IPS-15b (cell line): ENCODE measurements around the gene ABCC9.

Experiments
- H3K27me3 ChIP-seq: one replicate; pipeline ENCODE4 v1.6.1; 2013; ENCODE audit warnings: low read length; ENCODE audit not compliant: control insufficient read depth, insufficient read depth
- H3K36me3 ChIP-seq: one replicate; pipeline ENCODE4 v1.6.1; 2013; ENCODE audit warnings: low read length; ENCODE audit not compliant: control insufficient read depth, insufficient read depth
- H3K4me1 ChIP-seq: one replicate; pipeline ENCODE4 v1.6.1; 2013; ENCODE audit warnings: mild to moderate bottlenecking, low read length; ENCODE audit not compliant: control insufficient read depth, insufficient read depth
- H3K4me3 ChIP-seq: one replicate; pipeline ENCODE4 v1.5.1; 2013; ENCODE audit warnings: low read depth, low read length
- H3K9ac ChIP-seq: one replicate; pipeline ENCODE4 v1.6.1; 2013; ENCODE audit warnings: low read depth, mild to moderate bottlenecking, low read length
- H3K9me3 ChIP-seq: one replicate; pipeline ENCODE4 v1.6.1; 2013; ENCODE audit warnings: mild to moderate bottlenecking, low read length; ENCODE audit not compliant: control insufficient read depth, insufficient read depth

The ABCC9 gene

DNA sequence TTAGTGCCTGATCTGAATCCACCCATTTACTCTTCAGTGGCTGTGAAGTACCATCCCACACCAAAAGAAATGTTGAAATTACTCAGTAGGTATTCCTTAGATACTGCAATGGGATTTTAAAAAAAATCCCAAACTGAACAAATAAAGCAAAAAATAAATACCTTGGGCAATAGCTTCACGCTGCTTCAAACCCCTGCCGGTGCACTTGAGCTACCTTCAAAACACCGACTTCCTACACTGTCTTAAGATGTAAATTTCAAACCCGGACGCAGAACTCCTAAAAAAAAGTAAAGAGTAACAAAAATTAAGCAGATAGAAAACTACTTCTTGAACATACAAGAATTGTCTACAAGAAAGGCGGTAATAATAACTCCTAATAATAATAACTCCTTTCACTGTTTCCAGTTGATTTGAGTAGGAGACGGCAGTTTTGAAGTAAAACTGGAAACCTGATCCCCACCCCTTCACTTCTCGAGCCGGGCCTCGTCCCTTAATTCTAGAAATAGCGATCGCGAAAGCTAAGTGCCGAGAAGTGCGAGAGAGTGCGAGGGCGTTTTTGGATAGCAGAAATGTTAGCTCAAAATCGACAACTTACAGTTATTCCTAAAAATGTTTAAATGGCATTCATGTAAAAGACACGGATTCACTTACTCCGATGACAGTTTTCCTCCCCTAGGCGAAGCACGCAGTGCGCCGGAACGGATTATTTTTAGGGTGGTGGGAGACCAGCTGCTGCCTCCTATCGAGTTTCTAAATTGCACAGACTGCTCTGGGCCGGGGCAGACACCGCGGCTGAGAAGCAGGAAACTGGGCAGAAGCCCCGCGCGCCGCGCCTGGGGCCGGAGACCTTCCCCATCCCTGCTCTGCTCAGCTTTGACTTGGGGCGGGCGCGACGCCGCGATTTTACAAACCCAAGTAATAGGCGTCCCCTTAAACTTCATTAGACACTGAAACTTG, at the start of gene ABCC9:
Gene ABCC9, minus strand, starts transcription at position 878 of the 957 bp plus-strand sequence. CDS start 4,752 bp downstream, outside the sequence.
- Histone ChIP-seq H3K27me3 (peaks cover 45% of the 10 kb centered on the region), H3K9me3 (no peaks in the 10 kb centered on the region), H3K9ac (peak within 1 kb of the TSS; percentile 6), H3K36me3 (no peaks in the 10 kb centered on the region), H3K4me1 (peaks cover 5% of the 10 kb centered on the region), H3K4me3 (peak within 1 kb of the TSS; percentile 70)

DNA sequence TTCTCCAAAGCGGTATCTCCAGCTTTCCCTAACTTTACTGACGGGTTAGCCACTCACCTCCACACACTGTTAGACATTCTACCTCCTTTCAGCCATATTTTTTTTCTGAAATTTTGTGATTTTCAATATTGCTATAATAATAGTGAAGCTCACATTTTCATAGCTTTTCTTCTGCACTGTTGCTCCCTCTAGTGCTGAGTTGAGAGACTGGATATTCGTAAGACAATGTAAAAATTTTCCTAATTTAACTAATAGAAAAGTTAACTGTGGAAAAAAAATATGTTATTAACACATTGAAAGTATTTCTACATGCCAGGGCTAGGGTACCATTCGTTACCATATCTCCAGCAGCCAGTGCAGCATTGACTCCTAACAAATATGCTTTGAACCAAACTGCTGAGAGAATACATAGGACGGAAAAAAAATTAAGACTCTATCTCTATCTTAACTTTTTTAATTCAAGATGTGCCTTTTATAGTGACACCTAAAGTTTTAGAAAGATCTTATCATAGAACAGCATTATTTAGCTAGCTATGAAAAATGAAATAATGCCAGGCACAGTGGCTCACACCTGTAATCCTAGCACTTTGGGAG, 48.7 kb upstream of the ABCC9 start:
- Histone ChIP-seq H3K4me3 (no peak overlapping the region), H3K36me3 (no peaks in the 10 kb centered on the region), H3K9ac (no peak overlapping the region), H3K9me3 (no peaks in the 10 kb centered on the region), H3K4me1 (peaks cover 6% of the 10 kb centered on the region), H3K27me3 (no peaks in the 10 kb centered on the region)

DNA sequence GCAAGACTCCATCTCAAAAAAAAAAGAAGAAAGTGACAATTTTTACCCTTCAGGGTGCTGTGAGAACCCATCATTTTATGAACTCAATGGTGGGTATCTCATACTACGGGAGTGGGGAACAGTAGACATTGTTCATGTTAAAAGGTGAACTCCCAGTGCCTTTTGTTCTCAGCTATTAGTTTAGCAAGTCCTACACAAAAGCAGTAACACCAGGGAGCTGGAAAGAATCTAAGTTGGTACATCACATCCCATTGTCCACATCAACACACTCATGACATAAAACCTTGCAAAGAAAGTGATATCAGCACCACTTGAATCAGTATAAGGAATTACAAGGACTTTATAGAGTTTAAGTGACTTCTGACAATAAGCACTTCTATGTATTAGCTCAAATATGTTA, 47.4 kb upstream of the ABCC9 start:
- Histone ChIP-seq H3K9ac (no peak overlapping the region), H3K9me3 (no peaks in the 10 kb centered on the region), H3K27me3 (no peaks in the 10 kb centered on the region), H3K36me3 (no peaks in the 10 kb centered on the region), H3K4me1 (peaks cover 6% of the 10 kb centered on the region), H3K4me3 (no peak overlapping the region)

DNA sequence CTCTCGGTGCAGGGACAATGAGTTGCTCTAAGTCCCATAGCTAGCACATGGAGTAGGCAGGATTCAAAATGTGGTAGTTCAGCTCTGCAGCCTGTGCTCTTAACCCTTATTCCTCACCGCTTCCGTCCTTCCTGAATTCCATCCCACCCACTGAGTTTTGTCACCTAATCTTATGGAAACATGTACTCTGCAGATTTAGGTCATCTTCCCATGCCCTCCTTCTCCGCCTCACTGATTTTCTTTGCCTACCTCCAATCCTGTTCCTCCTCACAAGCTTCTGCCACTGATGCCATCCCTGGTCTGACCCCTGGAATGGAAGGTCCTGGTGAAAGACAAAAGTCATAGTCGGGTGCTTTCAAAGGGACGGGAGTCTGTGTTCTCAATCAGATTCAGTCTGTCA, 46.5 kb upstream of the ABCC9 start:
- H3K9ac ChIP-seq = no peak overlapping the region
- no peaks in the 10 kb centered on the region for H3K36me3 ChIP-seq
- H3K4me1 ChIP-seq = peaks cover 4% of the 10 kb centered on the region
- no peaks in the 10 kb centered on the region for H3K27me3 ChIP-seq
- no peaks in the 10 kb centered on the region for H3K9me3 ChIP-seq
- no peak overlapping the region for H3K4me3 ChIP-seq

DNA sequence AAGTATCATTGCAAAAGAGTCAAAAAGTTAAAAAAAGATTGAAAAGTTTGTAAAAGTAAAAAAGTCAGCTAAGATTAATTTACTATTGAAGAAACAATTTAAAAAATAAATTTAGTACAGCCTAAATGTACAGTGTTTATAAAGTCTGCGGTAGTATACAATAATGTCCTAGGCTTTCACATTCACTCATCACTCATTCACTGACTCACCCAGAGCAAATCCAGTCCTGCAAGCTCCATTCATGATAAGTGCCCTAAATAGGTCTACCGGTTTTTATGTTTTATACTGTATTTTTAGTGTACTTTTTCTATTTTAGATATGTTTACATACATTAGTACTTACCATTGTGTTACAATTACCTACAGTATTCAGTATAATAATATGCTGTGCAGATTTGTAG, 43.9 kb upstream of the ABCC9 start:
- Histone ChIP-seq H3K9me3 (no peaks in the 10 kb centered on the region), H3K9ac (no peak overlapping the region), H3K27me3 (no peaks in the 10 kb centered on the region), H3K4me1 (peaks cover 4% of the 10 kb centered on the region), H3K4me3 (no peak overlapping the region), H3K36me3 (no peaks in the 10 kb centered on the region)

DNA sequence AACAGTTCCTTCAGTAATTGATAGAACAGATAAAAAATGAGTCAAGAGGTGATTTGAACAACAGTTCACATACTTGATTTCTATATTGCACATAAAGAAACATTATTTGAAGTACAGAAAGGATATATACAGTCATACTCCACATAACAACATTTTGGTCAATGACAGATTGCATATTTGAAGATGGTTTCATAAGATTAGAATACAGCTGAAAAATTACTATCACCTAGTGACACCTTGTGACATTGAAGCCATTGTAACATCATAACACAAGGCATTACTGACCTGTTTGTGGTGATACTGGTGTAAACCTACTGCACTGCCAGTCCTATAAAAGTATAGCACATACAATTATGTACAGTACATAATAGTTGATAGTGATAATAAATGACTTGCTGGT, 43.1 kb upstream of the ABCC9 start:
- Histone ChIP-seq H3K9me3 (no peaks in the 10 kb centered on the region), H3K36me3 (no peaks in the 10 kb centered on the region), H3K4me1 (peaks cover 4% of the 10 kb centered on the region), H3K4me3 (no peak overlapping the region), H3K27me3 (no peaks in the 10 kb centered on the region), H3K9ac (no peak overlapping the region)

DNA sequence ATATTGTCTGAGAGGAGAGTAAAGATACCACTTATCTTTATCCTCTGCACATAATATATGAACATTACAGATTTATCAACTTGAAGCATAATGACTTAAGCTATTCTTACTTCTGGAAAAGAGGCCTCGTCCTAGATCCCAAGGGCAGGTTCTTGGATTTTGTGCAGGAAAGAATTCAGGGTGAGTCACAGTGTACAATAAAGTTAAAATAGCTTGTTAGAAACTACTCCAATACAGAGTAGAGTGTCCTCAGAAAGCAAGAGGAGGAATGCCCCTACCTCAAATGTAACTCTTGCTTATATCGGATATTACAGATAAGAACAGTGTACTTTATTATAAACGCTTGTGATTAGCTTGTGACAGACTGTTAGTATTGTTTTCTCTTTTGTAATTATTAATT, 41.9 kb upstream of the ABCC9 start:
- Histone ChIP-seq H3K9ac (no peak overlapping the region), H3K4me1 (peaks cover 4% of the 10 kb centered on the region), H3K4me3 (no peak overlapping the region), H3K36me3 (no peaks in the 10 kb centered on the region), H3K27me3 (no peaks in the 10 kb centered on the region), H3K9me3 (no peaks in the 10 kb centered on the region)

DNA sequence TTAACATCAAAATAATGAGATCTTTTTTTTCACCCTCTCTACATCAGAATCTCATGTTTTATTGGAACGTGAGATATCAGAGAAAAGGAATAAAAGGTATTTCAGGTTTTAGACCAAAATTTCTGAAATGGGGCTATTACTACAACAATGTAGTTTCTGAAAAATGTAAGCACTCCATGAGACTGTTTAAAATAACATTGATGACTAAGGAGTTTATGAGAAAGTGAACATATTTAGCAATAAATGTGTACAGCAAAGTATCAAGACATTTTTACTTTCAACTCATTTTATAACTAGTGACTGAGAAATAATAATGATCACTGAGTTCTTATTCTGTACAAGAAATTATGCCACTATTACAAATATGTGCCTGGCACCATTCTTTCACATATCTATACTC, 39.3 kb upstream of the ABCC9 start:
- H3K9ac ChIP-seq = no peak overlapping the region
- no peaks in the 10 kb centered on the region for H3K9me3 ChIP-seq
- no peaks in the 10 kb centered on the region for H3K4me1 ChIP-seq
- no peak overlapping the region for H3K4me3 ChIP-seq
- no peaks in the 10 kb centered on the region for H3K36me3 ChIP-seq
- no peaks in the 10 kb centered on the region for H3K27me3 ChIP-seq

DNA sequence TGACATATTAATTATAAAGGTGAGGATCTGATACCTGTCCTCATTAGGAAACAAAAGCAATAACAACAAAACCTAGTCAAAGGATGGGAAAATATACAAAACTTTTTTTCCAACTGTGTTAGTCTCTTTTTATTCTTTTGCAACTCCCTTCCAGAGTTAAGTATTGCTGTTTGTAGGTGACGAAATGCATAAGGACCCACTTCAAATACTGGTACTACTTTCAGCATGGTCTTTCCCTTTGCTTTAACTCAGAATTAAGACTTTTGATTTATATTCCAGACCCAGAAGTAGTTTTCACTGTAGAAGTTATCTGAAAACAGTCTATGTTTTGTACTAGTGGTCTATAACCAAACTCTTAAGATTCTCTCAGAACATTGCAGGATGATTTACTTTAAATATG, 34.1 kb upstream of the ABCC9 start:
- Histone ChIP-seq H3K4me3 (no peak overlapping the region), H3K9me3 (no peaks in the 10 kb centered on the region), H3K4me1 (peaks cover 4% of the 10 kb centered on the region), H3K36me3 (no peaks in the 10 kb centered on the region), H3K27me3 (no peaks in the 10 kb centered on the region), H3K9ac (no peak overlapping the region)

DNA sequence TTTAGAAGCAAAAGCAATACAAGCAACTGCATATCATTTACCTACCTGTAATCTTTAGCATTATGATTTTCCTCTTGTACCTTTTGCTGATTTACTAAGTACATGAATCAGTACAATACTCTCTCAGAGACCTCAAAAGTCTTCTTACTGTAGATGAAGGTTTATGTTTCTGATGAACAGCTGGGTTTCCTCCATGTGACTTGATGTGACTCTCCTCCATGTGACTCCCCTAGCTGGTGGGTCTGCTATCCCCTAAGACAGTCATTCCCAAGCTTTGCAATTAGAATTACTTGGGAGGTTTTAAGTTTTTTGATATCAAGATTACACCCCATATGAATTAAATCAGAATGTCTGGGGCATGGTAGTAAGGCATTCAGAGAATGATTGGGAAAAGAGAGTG, 32.0 kb upstream of the ABCC9 start:
- Histone ChIP-seq H3K27me3 (no peaks in the 10 kb centered on the region), H3K36me3 (no peaks in the 10 kb centered on the region), H3K4me3 (no peak overlapping the region)

DNA sequence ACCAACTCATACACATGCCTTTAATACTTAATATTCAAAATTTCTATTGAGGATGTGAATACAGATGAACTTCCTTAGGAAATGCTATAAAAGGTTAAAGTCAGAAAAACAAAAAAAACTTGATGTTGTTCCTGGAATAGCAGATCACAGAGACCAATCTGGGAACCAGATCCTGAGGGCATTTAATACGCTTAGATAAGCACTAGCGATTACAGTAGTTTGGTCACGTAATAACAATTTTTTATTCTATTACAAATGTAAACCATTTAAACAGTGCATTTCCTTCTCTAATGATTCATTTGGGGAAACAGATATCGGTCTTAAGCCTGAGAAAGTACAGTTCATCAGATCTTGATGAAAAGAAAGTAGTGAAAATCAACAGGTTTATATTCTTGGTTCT, 30.8 kb upstream of the ABCC9 start:
- Histone ChIP-seq H3K4me3 (no peak overlapping the region), H3K27me3 (no peaks in the 10 kb centered on the region), H3K36me3 (no peaks in the 10 kb centered on the region), H3K9me3 (no peaks in the 10 kb centered on the region), H3K9ac (no peak overlapping the region), H3K4me1 (peaks cover 4% of the 10 kb centered on the region)

More for the DNA sequence above, 32.0 kb upstream of the ABCC9 start:
- Histone ChIP-seq H3K4me1 (peaks cover 4% of the 10 kb centered on the region), H3K9ac (no peak overlapping the region), H3K9me3 (no peaks in the 10 kb centered on the region)

DNA sequence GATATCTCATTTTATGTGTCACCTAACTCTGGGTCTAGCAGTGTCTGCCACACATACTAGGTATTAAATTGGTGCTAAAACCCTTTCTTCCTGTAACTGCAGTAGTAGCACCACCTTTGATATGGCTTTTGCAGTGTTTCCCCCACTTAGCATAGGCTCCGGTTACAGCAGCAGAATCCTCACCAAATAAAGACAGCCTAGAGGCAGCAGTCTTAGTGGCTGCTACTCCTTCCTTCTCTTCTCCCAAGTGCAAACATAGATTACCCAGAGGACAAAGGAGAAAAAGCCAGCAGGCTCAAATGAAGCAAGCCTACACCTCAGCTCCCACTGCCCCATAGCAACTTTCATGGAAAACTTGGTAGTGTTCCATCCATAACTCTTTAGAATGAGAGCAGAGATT, 30.1 kb upstream of the ABCC9 start:
- H3K4me3 ChIP-seq = no peak overlapping the region
- H3K4me1 ChIP-seq = peaks cover 4% of the 10 kb centered on the region
- no peaks in the 10 kb centered on the region for H3K36me3 ChIP-seq
- H3K27me3 ChIP-seq = no peaks in the 10 kb centered on the region
- no peak overlapping the region for H3K9ac ChIP-seq
- no peaks in the 10 kb centered on the region for H3K9me3 ChIP-seq
